GM19395 (cell line): ENCODE measurements around the gene MIF4GD.
"Not testable (repeated sequence)": the region's sequence is repeated elsewhere in the genome, so short reads cannot be mapped to it uniquely, and the experiment has no call there.

ENCODE experiments used
- ATAC-seq: cut with Tn5 transposase; IDR thresholded peaks from one replicate; pipeline ENCODE4 v1.9.1; 2021; ENCODE audit warnings: mild to moderate bottlenecking, moderate library complexity; ENCODE audit not compliant: unreplicated experiment

MIF4GD gene

DNA sequence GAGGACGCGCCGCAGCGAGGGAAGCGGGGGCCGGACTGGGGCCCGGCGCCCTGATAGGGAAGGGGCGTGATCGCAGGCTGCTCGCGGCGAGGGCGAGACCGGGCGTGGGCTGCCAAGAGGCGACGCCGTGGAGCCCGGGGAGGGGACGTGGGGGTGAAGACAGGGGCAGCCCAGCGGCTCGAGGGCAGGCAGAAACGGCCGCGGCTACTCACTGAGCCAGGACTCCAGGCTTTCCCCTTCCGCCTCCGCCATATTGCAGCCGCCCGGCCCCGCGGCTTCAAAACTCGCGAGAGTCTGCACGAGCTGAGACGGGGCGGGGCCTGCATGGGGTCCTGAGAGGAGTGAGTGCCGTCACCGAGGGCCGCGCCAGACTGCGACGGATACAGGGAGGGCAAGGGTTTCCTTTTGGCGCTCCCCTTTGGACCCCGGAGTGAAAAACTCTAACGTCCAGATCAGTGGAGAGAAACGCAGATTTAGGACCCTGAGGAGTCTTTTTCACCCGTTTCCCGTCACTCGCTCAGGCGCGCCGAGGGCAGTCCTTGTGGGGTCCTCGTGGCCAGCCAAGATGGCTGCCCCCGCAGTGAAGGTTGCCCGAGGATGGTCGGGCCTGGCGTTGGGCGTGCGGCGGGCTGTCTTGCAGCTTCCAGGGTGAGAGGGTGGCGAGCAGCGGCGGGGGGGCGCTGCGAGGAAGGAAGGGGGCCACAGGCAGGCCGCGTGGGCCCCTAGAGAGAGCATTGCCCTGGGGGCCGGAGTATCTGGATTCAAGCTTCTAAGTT lies 9.5 kb downstream of the MIF4GD start, which contains the start of the genes GGA3 and MRPS7:
Gene GGA3 (minus strand): TSS at position 271 of the 776 bp plus-strand sequence. CDS start 19 bp downstream, at position 252.
Gene MRPS7 (plus strand): TSS at position 544 of the 776 bp plus-strand sequence. CDS start 22 bp downstream, at position 566.
- peak; percentile 93 for ATAC-seq

DNA sequence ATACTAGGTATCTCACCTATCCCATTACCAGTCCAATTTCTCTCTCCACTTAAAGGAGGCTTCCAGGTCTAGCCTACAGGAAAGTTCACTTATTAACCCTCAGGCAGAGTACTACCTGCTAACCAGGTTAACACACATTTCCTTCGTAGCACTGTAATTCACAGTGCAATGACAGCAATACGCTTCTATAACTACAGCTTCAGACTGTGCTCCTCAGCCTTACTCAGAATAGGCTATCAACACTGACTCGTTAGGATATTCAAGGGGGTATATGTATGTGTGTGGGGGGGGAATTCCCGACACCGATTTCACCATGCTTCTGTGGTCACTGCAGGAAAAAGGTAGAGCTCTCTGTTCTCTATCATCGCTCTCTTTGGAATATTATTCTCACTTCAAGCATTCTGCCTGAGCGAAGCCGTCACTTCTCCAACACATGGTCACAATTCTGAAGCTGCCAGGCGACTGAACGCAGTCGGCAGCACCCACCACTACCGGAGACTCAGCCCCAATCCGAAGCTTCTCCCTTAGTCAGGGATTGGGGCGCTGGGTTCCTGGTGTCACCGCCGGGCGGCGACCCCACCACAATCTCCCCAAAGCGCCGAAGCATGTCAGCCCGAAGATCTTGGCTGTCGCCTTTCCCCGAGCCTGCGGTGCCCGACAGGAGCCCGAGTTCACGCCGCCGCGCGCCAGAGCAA lies 10.2 kb downstream of the MIF4GD start:
- peak; percentile 32 for ATAC-seq

DNA sequence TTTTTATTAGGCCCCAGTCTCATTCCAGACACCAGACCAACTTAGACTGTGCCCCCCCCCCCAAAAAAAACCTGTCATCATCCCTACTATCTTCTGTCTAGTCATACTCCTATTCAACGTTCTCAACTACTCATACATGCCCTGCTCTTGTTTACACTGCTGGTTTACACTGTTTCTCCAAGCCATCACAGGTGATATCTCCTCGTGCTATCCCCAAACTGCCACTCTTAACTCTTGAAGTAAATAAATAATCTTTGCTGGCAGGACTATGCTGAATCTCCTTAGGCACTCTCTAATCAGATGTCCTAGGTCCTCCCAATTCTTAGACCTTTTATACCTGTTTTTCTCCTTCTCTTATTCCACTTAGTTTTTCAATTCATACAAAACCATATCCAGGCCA lies 13.8 kb downstream of the MIF4GD start:
- ATAC-seq: not testable (repeated sequence)

DNA sequence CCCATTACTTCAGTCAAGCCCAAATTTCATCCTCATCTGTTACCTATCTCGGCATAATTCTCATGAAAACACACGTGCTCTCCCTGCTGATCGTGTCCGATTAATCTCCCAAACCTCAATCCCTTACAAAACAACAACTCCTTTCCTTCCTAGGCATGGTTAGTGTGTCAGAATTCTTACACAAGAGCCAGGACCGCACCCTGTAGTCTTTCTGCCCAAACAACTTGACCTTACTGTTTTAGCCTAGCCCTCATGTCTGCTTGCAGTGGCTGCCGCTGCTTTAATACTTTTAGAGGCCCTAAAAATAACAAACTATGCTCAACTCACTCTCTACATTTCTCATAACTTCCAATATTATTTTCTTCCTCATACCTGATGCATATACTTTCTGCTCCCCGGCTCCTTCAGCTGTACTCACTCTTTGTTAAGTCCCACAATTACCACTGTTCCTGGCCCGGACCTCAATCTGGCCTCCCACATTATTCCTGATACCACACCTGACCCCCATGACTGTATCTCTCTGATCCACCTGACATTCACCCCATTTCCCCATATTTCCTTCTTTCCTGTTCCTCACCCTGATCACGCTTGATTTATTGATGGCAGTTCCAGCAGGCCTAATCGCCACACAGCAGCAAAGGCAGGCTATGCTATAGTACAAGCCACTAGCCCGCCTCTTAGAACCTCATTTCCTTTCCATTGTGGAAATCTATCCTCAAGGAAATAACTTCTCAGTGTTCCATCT lies 14.9 kb downstream of the MIF4GD start:
- not testable (repeated sequence) for ATAC-seq

DNA sequence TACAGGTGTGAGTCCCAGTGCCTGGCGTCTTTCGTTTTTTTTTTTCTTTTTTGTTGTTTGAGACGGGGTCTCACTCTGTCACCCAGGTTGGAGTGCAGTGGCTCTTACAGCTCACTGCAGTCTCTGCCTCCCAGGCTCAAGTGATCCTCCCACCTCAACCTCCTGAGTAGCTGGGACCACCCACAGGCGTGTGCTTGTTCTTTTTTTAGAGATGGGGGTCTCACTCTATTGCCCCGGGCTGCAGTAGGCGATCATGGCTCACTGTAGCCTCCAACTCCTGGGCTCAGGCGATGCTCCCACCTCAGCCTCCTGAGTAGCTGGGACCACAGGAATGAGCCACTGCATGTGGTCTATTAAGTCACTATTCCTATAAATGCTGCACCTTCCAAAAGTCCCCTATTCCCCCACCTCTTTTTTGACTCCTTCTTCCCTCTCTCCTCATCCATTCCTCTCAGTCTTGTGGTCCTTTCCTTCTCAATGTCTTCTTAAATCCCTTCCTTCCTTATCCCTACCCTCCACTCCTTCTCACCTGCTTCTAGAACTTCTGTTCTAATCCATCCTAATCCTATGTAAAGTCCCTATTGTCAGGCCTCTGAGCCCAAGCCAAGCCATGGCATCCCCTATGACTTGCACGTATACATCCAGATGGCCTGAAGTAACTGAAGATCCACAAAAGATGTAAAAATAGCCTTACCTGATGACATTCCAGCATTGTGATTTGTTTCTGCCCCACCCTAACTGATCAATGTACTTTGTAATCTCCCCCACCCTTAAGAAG lies 18.8 kb downstream of the MIF4GD start:
- ATAC-seq: no peak

DNA sequence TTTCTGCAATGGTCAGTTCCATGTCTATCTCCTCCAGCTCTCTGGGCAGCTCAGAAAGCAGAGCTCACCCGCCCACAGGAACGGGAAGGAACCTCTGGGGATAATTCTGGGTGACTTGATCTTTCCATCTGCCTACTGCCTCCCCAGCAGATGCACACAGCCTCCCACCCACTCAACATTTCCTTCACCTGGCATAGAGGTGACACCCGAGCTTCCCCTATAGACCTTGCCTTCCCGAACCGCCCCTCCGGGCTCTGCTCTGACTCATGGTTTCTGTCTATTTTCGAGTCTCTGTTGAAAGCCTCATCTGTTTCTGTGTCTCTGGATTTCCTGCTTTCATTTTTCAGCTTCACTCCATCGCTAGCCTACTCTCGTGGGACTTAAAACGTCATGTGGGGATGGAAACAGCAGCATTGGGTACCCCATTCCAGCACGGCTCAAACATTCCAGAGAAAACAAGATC lies 21.0 kb downstream of the MIF4GD start:
- ATAC-seq: peak; percentile 83

DNA sequence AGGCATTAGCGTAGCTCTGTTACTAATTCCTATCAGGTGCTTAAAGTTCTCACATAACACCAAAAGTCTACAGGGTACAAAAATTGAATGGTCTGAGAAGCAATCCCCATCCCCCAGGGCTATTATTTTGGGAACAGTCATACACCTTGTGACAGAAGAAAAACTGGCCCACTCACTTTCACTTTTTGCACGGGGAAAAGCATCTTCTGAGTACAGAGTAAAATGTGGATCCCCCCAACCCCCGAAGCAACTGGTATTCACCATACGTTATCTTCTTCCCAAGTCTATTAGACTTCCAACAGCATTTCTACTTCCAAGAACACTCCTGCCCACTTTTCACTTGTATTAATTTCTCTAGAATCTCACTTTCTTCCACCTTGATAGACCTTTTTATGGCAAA lies 21.5 kb downstream of the MIF4GD start:
- no peak for ATAC-seq

DNA sequence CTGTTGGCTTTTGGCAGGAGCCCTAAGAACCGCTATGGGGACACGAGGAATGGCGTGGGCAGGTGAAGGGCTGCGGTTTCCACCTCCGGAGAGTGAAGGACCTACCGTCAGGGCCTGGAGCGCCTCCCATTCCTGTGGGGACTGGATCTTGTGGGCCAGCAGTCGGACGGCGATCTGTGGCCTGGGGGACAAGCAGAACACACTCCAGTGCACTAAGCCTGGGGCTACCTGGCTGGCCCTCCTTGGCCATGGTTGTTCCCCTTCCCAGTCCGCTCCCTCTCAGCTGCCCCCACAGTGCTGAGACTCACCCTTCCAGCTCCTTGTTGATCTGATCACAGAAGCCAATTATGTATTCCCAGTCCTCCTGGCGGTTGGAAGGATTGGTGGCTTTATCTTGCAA lies 24.6 kb downstream of the MIF4GD start:
- ATAC-seq: no peak

DNA sequence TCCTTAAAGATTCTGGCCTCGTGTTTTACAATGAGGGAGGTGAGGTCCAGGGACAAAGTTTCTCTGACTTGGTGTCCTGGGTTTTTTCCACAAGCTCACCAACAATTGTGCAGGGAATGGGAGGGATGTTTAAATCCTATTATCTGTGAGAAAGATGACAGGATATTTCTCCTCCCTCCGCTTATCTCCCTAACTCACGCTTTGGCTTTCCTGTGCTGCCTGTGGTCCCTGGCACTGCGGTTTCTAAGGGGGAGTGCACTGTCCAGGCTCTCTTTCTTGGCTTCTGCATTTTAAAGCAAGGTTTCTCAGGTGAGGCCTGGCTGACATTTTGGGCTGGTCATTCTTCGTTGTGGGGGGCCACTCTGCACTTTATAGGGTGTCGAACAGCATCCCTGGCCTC lies 26.0 kb downstream of the MIF4GD start:
- ATAC-seq: no peak

DNA sequence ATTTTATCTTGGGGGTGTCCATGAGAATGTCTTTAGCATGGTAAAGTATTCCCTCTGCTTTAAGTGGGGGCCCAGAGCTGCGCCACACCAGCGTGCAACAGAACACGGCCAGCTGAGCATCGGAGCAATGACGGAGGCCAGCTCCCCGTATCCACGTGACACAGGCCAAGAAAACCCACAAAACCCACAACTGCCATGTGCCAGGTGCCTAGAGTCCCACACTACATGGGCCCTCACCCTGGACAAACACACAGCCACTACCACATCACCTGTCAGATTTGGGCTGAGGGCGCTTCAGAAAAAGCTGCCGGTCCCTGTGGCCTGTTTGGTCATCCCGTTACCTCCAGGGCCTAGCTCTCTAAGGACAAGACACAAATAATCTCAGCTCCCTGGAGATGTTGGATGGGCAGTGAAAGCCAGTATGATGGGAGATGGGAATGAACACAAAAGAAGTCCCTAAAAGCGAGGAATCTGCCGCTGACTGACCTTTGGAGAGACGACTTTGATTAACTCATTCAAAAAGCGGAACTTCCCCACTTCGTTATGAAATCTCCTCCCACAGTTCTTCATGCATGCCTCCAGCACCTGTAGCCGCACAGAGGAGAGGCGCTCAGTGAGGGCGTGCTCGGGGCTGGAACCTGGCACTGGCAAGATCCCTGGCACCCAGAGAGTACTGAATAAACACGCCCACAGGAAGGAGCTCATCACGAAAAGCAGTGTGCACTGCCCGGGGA lies 26.7 kb downstream of the MIF4GD start:
- no peak for ATAC-seq

DNA sequence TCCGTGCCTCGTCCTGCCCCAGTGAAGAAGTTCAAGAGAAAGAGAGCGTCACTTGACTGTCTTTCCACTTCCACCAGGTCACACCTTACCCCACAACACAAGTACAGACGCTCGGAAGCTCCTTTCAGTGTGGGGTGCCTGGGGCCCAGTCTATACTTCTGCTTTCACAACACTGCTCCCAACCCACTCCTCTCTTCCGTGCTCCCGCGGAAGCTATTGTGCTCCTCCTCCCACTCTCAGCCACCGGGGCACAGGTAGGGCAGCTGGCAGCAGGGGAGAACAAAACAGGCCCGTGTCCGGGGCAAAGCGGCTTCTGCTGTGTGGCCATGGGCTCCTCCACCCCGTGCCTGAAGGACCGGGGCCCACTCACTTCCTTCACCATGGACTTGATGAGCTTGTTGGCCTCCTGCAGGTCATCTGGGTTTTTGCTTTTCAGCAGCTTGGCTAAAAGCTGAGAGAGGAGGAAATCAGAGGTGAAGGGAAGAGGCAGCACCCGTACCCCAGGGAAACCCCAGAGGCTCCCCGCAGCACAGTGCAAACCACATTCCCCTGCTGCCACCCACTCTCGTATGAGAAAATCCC lies 28.5 kb downstream of the MIF4GD start:
- ATAC-seq: no peak

DNA sequence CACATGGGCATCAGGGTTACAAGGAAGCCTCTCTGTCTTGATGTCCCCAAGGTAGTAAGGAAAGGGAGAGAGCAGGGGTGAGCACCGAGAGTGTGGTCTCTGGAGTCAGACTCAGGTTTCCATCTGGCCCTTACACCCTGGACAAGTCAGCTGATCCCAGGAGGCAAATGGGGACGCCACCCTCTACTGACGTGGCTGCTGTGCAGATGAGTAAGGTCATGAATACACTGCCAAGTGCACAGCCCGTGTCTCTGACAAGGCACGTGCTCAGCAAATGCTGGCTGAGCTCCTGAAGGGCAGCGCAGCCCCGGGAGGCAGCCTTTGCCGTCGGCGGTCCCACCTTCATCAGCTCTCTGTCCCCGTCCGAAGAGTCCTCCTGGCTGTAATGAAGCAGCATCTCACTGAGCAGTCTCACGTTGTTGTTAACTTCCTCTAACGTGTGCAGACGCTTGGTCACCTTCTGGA lies 29.0 kb downstream of the MIF4GD start:
- no peak for ATAC-seq

DNA sequence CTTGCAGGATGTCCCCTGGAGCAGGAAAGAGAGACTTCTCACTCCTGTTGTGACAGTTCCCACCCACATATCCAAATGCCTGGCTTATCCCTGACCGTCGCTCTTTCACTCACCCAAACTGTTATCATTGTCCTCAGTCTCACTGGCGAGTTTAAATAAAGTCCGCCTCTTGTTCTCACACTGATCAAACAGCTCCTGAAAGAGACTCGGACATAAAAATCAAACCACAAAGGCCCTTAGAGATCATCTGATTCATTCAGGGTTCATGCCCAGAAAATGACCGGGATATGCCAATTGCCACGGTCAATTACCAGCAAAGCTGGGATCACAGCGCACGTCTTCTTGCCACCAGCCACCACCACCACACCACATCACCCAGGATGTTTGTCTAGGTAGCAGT lies 29.5 kb downstream of the MIF4GD start:
- ATAC-seq: no peak

DNA sequence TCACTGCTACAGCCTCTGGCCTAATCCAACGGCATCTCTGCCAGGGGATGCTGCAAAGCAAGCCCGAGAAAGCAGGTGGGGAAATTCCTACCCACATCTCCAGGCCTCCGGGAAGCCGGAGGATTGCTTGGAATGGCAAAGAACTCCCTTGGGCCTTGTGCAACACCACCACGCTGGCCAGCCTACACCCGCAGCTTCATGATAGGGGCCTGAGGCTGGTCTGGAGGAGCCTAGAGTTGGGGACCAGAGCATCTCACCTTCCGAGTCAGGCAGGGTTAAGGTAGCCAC lies 29.9 kb downstream of the MIF4GD start:
- no peak for ATAC-seq

DNA sequence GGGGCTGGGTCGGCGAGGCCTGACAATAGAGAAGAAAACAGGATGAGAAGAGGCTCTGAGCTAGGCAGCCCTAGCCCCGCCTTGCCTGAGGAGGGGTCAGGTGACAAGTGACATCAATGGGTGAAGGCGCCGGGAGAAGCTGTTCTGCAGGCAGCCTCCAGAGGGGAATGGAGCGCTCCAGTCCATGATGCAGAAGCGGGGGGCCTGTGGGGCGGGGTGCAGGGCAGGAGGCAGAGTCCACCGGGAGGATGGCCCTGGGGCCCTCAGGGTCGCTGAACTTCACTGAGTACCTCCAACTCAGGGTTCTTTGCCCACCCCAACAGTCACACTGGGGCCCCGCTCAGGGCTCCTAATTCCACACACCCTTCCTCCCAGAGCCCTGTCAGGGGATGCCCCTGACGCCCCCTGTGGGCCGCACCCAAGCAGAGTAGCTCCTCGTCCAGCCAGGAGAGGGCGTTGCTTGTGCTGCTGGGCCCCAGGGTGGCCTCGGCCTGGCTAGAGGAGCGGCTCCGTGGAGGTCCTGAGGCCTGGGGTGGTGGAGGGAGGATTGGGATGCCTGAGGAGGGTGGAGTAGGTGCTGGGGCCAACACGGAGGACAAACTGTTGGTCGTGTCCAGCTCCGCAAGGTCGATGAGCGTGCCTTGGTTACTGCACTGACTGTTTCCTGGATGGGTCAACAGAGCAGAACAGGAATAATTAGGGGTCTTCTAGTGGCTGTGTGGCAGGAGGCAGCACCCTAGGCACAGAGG lies 30.5 kb downstream of the MIF4GD start:
- no peak for ATAC-seq

DNA sequence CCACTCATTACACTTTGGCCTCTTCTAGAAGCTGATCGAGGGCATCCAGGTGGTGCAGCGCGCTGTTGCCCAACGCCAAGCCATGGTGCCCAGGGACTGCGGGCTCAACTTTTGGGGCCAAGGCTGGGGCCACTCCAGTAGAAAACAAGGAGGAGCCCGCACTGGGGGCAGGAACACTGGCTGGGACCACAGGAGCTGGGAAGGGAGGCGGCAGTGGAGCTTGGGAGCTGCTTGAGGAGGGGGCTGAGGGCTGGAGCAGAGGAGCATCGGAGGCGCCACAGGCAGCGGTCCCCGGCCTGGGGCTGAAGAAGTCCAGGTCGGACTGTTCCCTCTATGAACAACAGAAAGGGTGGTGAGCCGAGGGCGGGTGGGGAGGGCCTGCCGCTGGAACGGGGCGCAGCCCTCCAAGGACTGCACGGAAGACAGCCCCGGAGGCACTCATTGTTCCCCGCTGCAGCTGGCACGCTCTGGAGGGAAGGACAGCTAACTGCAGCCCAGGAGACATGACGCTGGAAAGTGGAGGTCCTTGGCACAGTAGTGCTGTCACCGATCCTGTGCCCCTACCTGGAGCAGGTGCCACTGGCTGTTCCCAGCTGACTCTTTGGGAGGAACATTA lies 31.1 kb downstream of the MIF4GD start:
- no peak for ATAC-seq

DNA sequence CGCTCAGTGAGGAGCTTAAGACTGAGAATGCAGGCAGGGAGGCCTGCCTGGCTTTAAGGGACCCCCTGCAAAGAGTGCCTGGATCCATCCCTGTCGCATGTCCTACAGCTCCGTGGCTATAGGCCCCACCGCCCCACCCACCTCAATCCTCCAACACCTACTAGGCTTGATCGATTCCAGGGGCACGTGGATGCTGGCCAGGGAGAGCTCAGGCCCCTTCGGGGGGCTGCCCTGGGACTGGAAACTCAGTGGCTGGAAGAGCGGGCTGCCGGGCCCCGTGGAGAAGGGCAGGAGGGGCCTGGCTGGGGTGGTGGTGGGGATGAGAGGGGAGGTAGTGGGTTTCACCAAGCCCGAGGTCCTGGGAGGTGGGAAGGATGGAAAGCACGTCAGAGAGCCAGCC lies 31.8 kb downstream of the MIF4GD start:
- ATAC-seq: no peak

DNA sequence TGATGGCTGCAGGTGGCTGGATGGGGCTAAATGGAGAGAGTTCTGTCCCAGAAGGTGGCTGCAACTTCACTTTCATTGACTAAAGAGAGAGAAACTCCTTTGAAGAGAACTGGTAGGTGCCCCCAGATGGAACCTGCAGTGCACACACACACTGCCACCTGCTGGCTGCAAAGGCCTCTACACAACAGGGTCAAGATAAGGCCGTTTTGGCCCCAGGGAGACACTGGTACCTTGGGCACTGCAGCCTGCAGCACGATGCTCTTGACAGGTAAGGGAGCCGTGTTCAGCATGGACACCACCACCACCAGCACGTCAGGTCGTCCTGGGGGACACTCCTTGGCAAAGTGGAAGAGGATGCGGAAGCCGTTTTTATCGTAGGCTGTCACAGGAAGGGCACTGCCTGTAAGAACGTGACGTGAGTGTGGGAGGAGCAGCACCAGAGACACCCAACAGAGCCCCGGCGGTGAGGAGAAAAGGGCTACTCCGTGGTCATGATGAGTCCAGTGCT lies 32.3 kb downstream of the MIF4GD start:
- ATAC-seq: no peak
